H1 (cell line): Measurements from ENCODE around the gene PRR23B. TPM values are rescaled to one million over a fixed set of nuclear protein-coding genes. Genes with fewer than 3 reads are reported as not detected.
A peak's percentile ranks its signal among the peaks of the same experiment; 100 is the strongest.

Experiments used
- ASH2L ChIP-seq: fragments of 200-600, 300-600 bp; sonication (generic); IDR thresholded peaks from one replicate; pipeline ENCODE4 v1.7.1; 2017; ENCODE audit warnings: low read length
- RAD21 ChIP-seq, 2 experiments: IDR thresholded peaks in 1 of 2; conservative IDR thresholded peaks in 1 of 2; 2 replicates each; pipeline ENCODE4 v1.6.1; 2011; ENCODE audit warnings: low read depth in 2 of 2, low read length in 2 of 2, improper control_type of control experiment in 1 of 2, inconsistent platforms in 1 of 2, mild to moderate bottlenecking in 1 of 2, moderate library complexity in 1 of 2
- SIRT6 ChIP-seq: IDR thresholded peaks from one replicate; pipeline ENCODE4 v1.7.1; 2012; ENCODE audit warnings: low read length, inconsistent platforms
- SP4 ChIP-seq: IDR thresholded peaks from 2 replicates; pipeline ENCODE4 v1.6.1; 2012; ENCODE audit warnings: low read length, inconsistent platforms
- TCF12 ChIP-seq: IDR thresholded peaks from 2 replicates; pipeline ENCODE4 v1.6.1; 2011; ENCODE audit warnings: low read depth, mild to moderate bottlenecking, low read length
- YY1 ChIP-seq: IDR thresholded peaks from 2 replicates; pipeline ENCODE4 v1.6.1; 2011; ENCODE audit warnings: low read depth, mild to moderate bottlenecking, low read length
- polyA plus RNA-seq, 7 experiments: library from polyadenylated mRNA; depleted of rRNA in 3 of 7; stranded (reverse) in 5 of 7; unstranded in 2 of 7; fragments of >200 nt in 5 of 7; fragments of 200-250 nt in 2 of 7; gene quantifications; 1 replicate in 5 of 7; 2 replicates in 1 of 7; 4 replicates in 1 of 7; pipeline versions ENCODE4 v1.2.1 to v1.2.3, GENCODE V29; 2011 to 2013; ENCODE audit warnings: missing spikeins in 2 of 7, mixed read lengths in 2 of 7
- total RNA-seq: library from RNA; stranded (reverse); fragmentation: NEBNext Ultra II Directional; extraction: Animal tissue kit (Norgen Biotek cat#: 25700); gene quantifications from 2 replicates; pipeline ENCODE4 v1.2.1, GENCODE V29; 2021
- TF ChIP-seq, protein P1 (sequence below), 3 experiments: IDR thresholded peaks; 1 replicate in 2 of 3; 2 replicates in 1 of 3; pipeline versions ENCODE4 v1.5.1 to v1.6.1; 2011; ENCODE audit warnings: low read length in 3 of 3, mild to moderate bottlenecking in 3 of 3, inconsistent platforms in 2 of 3, low read depth in 1 of 3, moderate library complexity in 1 of 3; ENCODE audit not compliant: insufficient read depth in 1 of 3; ENCODE audit errors: control extremely low read depth in 1 of 3
- TF ChIP-seq, protein P2 (sequence below): IDR thresholded peaks from 2 replicates; pipeline ENCODE4 v1.6.1; 2012; ENCODE audit warnings: inconsistent platforms

PRR23B gene
- total and polyA plus RNA-seq, 2 of the 8 experiments (the other 6 are each of a cell fraction or from before 2014, with no cell fraction given): not detected

DNA sequence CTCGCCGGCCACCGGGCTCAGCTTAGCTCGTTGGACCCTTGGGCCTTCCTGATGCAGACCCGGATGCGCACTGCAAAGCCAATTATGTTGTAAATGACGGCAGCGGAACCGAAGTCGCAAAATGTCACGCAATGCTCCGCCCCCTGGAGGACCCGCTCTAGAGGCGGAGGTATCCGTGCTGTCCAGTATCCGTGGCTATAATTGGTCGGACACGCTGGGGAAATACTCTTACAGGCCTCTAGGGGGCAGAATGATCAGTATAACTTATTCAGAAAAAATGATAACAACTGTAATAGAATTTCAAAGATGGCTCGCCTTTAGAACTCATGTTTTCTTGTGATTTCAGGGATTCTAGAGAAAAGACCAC is at the start of gene PRR23B (continued):
- TF ChIP-seq, protein P1, sequence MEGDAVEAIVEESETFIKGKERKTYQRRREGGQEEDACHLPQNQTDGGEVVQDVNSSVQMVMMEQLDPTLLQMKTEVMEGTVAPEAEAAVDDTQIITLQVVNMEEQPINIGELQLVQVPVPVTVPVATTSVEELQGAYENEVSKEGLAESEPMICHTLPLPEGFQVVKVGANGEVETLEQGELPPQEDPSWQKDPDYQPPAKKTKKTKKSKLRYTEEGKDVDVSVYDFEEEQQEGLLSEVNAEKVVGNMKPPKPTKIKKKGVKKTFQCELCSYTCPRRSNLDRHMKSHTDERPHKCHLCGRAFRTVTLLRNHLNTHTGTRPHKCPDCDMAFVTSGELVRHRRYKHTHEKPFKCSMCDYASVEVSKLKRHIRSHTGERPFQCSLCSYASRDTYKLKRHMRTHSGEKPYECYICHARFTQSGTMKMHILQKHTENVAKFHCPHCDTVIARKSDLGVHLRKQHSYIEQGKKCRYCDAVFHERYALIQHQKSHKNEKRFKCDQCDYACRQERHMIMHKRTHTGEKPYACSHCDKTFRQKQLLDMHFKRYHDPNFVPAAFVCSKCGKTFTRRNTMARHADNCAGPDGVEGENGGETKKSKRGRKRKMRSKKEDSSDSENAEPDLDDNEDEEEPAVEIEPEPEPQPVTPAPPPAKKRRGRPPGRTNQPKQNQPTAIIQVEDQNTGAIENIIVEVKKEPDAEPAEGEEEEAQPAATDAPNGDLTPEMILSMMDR (IDR thresholded peaks at IDR 0.05; ENCODE audit: control extremely low read depth in 1 of 3, insufficient read depth in 1 of 3, low read depth in 1 of 3, low read length in 3 of 3): peak in 2 of 3 experiments; percentile 32 to 47; a peak in 2 of 4 replicates
- TF ChIP-seq, protein P2, sequence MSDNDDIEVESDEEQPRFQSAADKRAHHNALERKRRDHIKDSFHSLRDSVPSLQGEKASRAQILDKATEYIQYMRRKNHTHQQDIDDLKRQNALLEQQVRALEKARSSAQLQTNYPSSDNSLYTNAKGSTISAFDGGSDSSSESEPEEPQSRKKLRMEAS: no peak
- TF ChIP-seq RAD21 (IDR thresholded peaks at IDR 0.05 in 1 of 2, conservative IDR thresholded peaks at IDR 0.05 in 1 of 2; ENCODE audit: low read depth in 2 of 2, low read length in 2 of 2): peak in 1 of 2 experiments; percentile 12; a peak in 1 of 4 replicates
- no peak for TF ChIP-seq YY1
- no peak for TF ChIP-seq TCF12
- TF ChIP-seq ASH2L: no peak
- no peak for TF ChIP-seq SP4
- no peak for TF ChIP-seq SIRT6
